ENCODE results near the gene TWSG1.
"Not testable (repeated sequence)": the region's sequence is repeated elsewhere in the genome, so short reads cannot be mapped to it uniquely, and the experiment has no call there.

The TWSG1 gene

GRCh38 chr18:9400197-9400596, 65.6 kb downstream of the TWSG1 start:
- no peak for DNase-seq

- no peak for DNase-seq
Observed at GRCh38 chr18:9401176-9401575, 66.6 kb downstream of the TWSG1 start.

- DNase-seq, result not testable (repeated sequence)
Observed at GRCh38 chr18:9402358-9403007, 67.9 kb downstream of the TWSG1 start.

- no peak for DNase-seq
Observed at GRCh38 chr18:9403795-9404564, 69.4 kb downstream of the TWSG1 start.

DNA sequence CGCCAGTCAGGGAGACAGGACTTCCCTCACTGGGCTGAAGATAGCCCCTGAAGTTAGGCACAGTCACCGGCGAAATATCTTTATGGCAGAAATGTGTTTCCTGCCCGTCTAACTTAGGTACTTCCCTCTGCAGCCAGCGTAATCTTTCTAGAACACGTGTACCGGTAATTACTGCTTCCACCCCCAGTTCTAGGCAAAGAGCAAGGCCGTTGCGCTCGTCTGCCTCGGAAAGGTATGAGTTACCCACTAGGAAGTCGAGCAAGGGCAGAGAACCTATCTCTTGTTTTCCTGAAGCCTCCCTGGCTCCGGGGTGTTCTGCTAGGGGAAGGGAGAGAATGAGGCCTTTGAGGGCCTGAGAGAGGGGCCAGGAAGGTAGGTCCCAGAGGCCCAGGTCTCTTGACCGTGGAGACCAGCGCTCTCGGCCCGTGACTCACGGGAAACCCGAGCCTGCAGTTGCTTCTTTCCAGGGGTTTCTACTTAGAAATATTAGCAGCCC, 70.0 kb downstream of the TWSG1 start:
- DNase-seq, result peak in 3 of 6 experiments; percentile 5 to 16 (median 12)

GRCh38 chr18:9405130-9405529, 70.6 kb downstream of the TWSG1 start:
- no peak for DNase-seq

GRCh38 chr18:9405977-9406376, 71.4 kb downstream of the TWSG1 start:
- no peak for DNase-seq

DNA sequence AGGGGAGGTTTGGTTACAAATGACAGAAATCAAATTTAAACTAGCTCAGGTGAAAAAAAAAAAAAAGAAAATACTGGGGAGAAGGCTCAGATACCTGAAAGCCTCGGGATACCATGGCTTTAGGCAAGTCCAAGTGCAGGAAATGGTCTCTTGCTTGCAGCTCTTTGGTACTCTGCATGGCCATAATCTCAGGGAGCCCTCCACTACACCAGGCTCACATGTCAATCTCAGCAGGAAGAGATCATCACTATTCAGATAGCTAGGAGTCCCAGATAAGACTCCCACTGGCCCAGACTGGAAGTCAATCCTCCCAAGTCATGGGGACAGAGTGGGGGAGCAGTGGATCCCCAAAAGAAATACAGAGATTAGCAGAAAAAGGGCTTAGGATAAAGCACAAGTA, 75.9 kb downstream of the TWSG1 start:
- DNase-seq, result no peak

- no peak for DNase-seq
Observed at GRCh38 chr18:9413576-9413975, 79.0 kb downstream of the TWSG1 start.

- DNase-seq, result no peak
Observed at GRCh38 chr18:9416563-9417072, 82.0 kb downstream of the TWSG1 start.

DNA sequence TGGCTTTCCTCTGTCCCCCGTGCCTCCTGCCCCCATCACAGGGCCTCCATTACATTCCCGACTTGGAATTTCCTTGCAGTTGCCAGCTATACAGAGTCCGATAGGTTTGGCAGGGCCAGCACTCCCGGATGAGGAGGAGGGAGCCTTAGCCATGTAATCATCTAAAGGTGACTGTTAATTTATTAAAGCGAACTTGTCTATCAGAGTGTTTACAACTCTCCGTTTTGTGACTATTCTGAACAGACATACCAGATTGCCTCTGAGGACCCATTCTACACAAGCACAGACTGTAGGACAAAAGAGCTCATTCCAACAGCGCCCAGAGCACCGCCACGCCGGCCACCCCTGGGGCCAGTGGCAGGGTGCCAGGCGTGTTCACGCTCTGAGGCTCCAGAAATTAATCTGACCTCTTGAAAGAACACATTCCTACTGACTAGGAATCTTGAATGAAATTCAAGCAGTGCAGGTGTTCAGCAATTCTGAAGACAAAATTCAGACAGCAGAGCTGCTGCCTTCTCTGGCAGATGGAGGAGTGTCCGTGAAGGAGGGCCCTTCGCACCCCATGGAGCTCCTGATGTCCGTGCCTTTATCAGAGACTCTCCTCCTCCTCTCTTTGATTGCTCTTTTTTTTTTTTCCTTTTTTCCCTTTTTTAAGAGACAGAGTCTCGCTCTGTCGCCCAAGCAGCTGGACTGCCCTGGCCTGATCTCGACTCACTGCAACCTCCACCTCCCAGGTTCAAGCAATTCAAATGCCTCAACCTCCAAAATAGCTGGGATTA, 82.7 kb downstream of the TWSG1 start:
- DNase-seq, result no peak

- no peak for DNase-seq
Observed at GRCh38 chr18:9418047-9418690, 83.6 kb downstream of the TWSG1 start.

- no peak for DNase-seq
Observed at GRCh38 chr18:9419956-9420631, 85.5 kb downstream of the TWSG1 start.

- no peak for DNase-seq
Observed at GRCh38 chr18:9421096-9421900, 86.7 kb downstream of the TWSG1 start.

GRCh38 chr18:9421901-9422327, 87.3 kb downstream of the TWSG1 start:
- DNase-seq, result no peak

DNA sequence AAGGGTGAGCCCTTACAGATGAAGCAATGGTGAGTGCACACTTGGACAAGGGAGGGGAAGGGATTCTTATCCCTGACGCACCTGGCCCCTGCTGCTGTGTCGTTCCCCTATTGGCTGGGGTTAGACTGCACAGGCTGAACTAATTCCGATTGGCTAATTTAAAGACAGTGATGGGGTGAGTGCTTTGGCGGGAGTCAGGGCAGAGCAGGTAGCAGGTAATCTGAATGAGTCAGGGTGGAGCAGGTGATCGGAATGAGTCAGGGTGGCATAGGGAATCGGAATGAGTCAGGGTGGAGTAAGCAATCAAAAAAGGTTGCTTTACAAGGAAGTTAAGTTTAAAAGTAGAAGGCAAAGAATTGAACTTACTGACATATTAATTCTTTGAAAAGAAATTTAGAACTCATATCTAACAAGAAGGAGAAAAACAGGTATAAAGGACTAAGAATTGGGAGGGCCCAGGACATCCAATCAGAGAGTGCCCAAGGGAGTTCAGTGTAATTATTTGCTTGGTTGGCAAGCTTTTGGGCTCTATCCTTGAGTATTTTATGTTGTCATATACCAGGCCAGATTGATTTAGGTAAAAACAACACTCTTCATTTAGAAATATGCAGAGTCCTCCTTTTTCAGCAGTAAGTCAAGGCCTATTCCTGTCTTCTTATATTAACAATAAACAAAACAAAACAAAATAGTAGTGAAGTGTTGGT, 88.4 kb downstream of the TWSG1 start:
- no peak for DNase-seq

DNA sequence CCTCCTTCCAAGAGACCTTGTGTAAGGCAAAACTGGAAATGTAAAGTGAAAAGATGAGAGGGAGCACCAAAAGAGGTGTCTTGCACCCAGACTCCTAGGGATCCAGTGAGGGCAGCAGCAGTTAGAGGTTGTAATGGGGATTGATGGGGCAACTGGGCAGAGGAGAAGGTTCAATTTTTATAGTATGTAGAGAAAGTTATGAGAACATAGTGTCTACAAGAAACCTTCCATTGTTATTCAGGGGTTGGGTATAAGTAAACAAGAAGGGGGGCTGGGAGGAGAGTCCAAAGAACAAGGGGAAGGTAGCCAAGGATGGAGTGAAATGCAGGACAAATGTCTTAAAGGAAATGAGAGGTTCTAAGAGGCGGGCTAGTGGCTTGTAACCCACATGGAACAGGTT, 89.1 kb downstream of the TWSG1 start:
- DNase-seq, result not testable (repeated sequence)

GRCh38 chr18:9424235-9424634, 89.7 kb downstream of the TWSG1 start:
- DNase-seq, result not testable (repeated sequence)

DNA sequence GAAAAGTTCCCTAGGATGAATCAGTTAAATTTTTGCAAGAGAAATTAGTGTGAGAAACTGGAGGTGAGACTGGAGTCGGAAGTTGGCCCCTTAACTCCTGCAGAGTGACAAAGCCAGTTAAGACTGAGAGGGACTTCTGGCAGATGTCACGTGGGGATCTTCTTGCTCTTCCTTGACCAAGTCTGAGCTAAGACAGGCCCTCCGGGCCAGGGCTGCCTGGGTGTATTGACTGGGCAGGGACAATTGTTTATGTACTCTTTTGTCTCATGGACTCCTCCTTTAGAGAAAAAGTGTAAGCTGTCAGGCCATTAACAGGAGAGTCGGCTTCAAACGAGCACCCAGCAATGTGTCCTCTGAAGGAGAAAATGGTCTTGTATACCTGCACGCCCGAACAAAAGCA, 92.2 kb downstream of the TWSG1 start:
- no peak for DNase-seq

GRCh38 chr18:9428301-9428706, 93.7 kb downstream of the TWSG1 start:
- DNase-seq, result no peak

Measured in stimulated activated naive CD4-positive, alpha-beta T cell (primary cell).